ENCODE measurements around the gene IGSF21. TPM values are rescaled to one million over a fixed set of nuclear protein-coding genes. Genes with fewer than 3 reads are reported as not detected.

IGSF21 gene
- total RNA-seq, 1 experiment from 2014 or later, result 30.5 TPM

- no peaks in the 10 kb centered on the region; the same call in none of the 2 replicates for H3K27me3 Mint-ChIP-seq (ENCODE audit: low read depth)
- ChIA-PET POLR2A (no interaction called here), CTCF (interaction anchor here (0.5 to 4.7 kb wide), 7 partner anchors 72 to 671 kb away, joined by 3 to 39 read pairs (median 3); no protein-coding TSS in a partner anchor)
- H3K4me3 Mint-ChIP-seq, result no peak overlapping the region
- H3K4me1 Mint-ChIP-seq, result peaks cover 23% of the 10 kb centered on the region
- TF ChIP-seq TCF7 (CRISPR knock-in tag; IDR thresholded peaks at IDR 0.05; ENCODE audit: low read depth), result no peak
- no peak for TF ChIP-seq SP1 (CRISPR knock-in tag; conservative IDR thresholded peaks at IDR 0.05)
- no peak for TF ChIP-seq ZNF232 (CRISPR knock-in tag; IDR thresholded peaks at IDR 0.05)
- no peak for ATAC-seq
- H3K27ac Mint-ChIP-seq, result no peak overlapping the region
- DNase-seq (ENCODE audit: low spot score), result no peak
- no peaks in the 10 kb centered on the region for H3K36me3 Mint-ChIP-seq
- H3K9me3 Mint-ChIP-seq, result no peaks in the 10 kb centered on the region; the same call in 1 of the 2 replicates
Measured at GRCh38 chr1:18396247-18396980, 288.8 kb downstream of the IGSF21 start.

GRCh38 chr1:18397641-18398040, 290.0 kb downstream of the IGSF21 start:
- POLR2A ChIA-PET, result no interaction called here
- no peak overlapping the region for H3K27ac Mint-ChIP-seq

More at GRCh38 chr1:18397641-18398040, 290.0 kb downstream of the IGSF21 start:
- ATAC-seq (no peak), DNase-seq (ENCODE audit: low spot score) (no peak)
- no peaks in the 10 kb centered on the region for H3K36me3 Mint-ChIP-seq
- no peaks in the 10 kb centered on the region for H3K9me3 Mint-ChIP-seq
- no peaks in the 10 kb centered on the region; the same call in none of the 2 replicates for H3K27me3 Mint-ChIP-seq (ENCODE audit: low read depth)
- no peak for TF ChIP-seq E2F5 (CRISPR knock-in tag; IDR thresholded peaks at IDR 0.05)
- no peak for TF ChIP-seq NFATC4 (CRISPR knock-in tag; IDR thresholded peaks at IDR 0.05)
- TF ChIP-seq ATF1 (CRISPR knock-in tag; IDR thresholded peaks at IDR 0.05), result no peak
- no peak for TF ChIP-seq CTCF (IDR thresholded peaks at IDR 0.05)
- TF ChIP-seq SOX15 (CRISPR knock-in tag; IDR thresholded peaks at IDR 0.05), result no peak
- TF ChIP-seq ETV6 (CRISPR knock-in tag; IDR thresholded peaks at IDR 0.05), result no peak
- TF ChIP-seq MLX (CRISPR knock-in tag; IDR thresholded peaks at IDR 0.05), result no peak
- TF ChIP-seq EMX1 (CRISPR knock-in tag; IDR thresholded peaks at IDR 0.05), result no peak
- no peak for TF ChIP-seq ZNF396 (CRISPR knock-in tag; IDR thresholded peaks at IDR 0.05; ENCODE audit: borderline replicate concordance)
- no peak for TF ChIP-seq ZNF423 (CRISPR knock-in tag; IDR thresholded peaks at IDR 0.05)
- TF ChIP-seq HMGA2 (CRISPR knock-in tag; IDR thresholded peaks at IDR 0.05), result no peak
- TF ChIP-seq ERG (CRISPR knock-in tag; IDR thresholded peaks at IDR 0.05), result no peak
- no peak for TF ChIP-seq USF1 (CRISPR knock-in tag; IDR thresholded peaks at IDR 0.05)
- CTCF ChIA-PET, result interaction anchor here (1.0 to 4.7 kb wide), 6 partner anchors 23 to 184 kb away, joined by 3 to 39 read pairs (median 4); partner anchors contain the start of gene KLHDC7A
- peaks cover 28% of the 10 kb centered on the region for H3K4me1 Mint-ChIP-seq
- H3K4me3 Mint-ChIP-seq, result no peak overlapping the region

Measured in WTC11 (cell line).